ENCODE data around the gene GALR3. TPM values are rescaled to one million over a fixed set of nuclear protein-coding genes. Genes with fewer than 3 reads are reported as not detected.
"Not testable (repeated sequence)": the region's sequence is repeated elsewhere in the genome, so short reads cannot be mapped to it uniquely, and the experiment has no call there.

GALR3 gene
- not detected for total RNA-seq
- long read RNA-seq: 0 reads

- no peak for DNase-seq (ENCODE audit: low spot score)
- intact Hi-C loops (cut with DNase I): no loop called here
Measured at GRCh38 chr22:37823134-37823985, at the start of gene GALR3. TSS of gene GALR3 (plus strand) at chr22:37823382. CDS start at chr22:37823407, 25 bp downstream.

- DNase-seq (ENCODE audit: low spot score): no peak
- intact Hi-C loops (cut with DNase I): no loop called here
Measured at GRCh38 chr22:37774728-37775127, 48.5 kb upstream of the GALR3 start.

GRCh38 chr22:37775785-37776638 is 47.2 kb upstream of the GALR3 start:
- DNase-seq (ENCODE audit: low spot score): no peak
- intact Hi-C loops (cut with DNase I): no loop called here

- intact Hi-C loops (cut with DNase I): no loop called here
- no peak for DNase-seq (ENCODE audit: low spot score)
Measured at GRCh38 chr22:37776639-37777005, 46.6 kb upstream of the GALR3 start.

GRCh38 chr22:37777122-37777687 is 46.0 kb upstream of the GALR3 start:
- intact Hi-C loops (cut with DNase I): no loop called here
- DNase-seq (ENCODE audit: low spot score): no peak

- no peak for DNase-seq (ENCODE audit: low spot score)
- intact Hi-C loops (cut with DNase I): no loop called here
Measured at GRCh38 chr22:37778370-37779009, 44.7 kb upstream of the GALR3 start.

GRCh38 chr22:37781434-37782059 is 41.6 kb upstream of the GALR3 start:
- intact Hi-C loops (cut with DNase I): no loop called here
- DNase-seq (ENCODE audit: low spot score): no peak

GRCh38 chr22:37782340-37783168 is 40.6 kb upstream of the GALR3 start:
- DNase-seq (ENCODE audit: low spot score): no peak
- intact Hi-C loops (cut with DNase I): no loop called here

- no peak for DNase-seq (ENCODE audit: low spot score)
- intact Hi-C loops (cut with DNase I): no loop called here
Measured at GRCh38 chr22:37784829-37785495, 38.2 kb upstream of the GALR3 start.

- intact Hi-C loops (cut with DNase I): loop anchor here (5.0 kb wide), 1 partner anchor 143 kb away; no protein-coding TSS in a partner anchor
- DNase-seq (ENCODE audit: low spot score): no peak
Measured at GRCh38 chr22:37790234-37790633, 32.9 kb upstream of the GALR3 start.

- no peak for DNase-seq (ENCODE audit: low spot score)
- intact Hi-C loops (cut with DNase I): loop anchor here (5.0 kb wide), 1 partner anchor 145 kb away; no protein-coding TSS in a partner anchor
Measured at GRCh38 chr22:37792494-37792893, 30.7 kb upstream of the GALR3 start.

GRCh38 chr22:37794376-37794775 is 28.8 kb upstream of the GALR3 start:
- intact Hi-C loops (cut with DNase I): loop anchor here (5.0 kb wide), 1 partner anchor 147 kb away; no protein-coding TSS in a partner anchor
- DNase-seq (ENCODE audit: low spot score): no peak

- intact Hi-C loops (cut with DNase I): loop anchor here (5.0 kb wide), 1 partner anchor 94 kb away; no protein-coding TSS in a partner anchor
Measured at GRCh38 chr22:37796079-37796478, 27.1 kb upstream of the GALR3 start.

GRCh38 chr22:37797259-37797658 is 25.9 kb upstream of the GALR3 start:
- intact Hi-C loops (cut with DNase I): loop anchor here (5.0 kb wide), 1 partner anchor 95 kb away; no protein-coding TSS in a partner anchor
- DNase-seq (ENCODE audit: low spot score): not testable (repeated sequence)

More at GRCh38 chr22:37796079-37796478, 27.1 kb upstream of the GALR3 start:
- DNase-seq (ENCODE audit: low spot score): no peak

- DNase-seq (ENCODE audit: low spot score): no peak
- intact Hi-C loops (cut with DNase I): loop anchor here (5.0 kb wide), 1 partner anchor 96 kb away; no protein-coding TSS in a partner anchor
Measured at GRCh38 chr22:37797874-37798500, 25.2 kb upstream of the GALR3 start.

GRCh38 chr22:37799979-37800378 is 23.2 kb upstream of the GALR3 start:
- intact Hi-C loops (cut with DNase I): loop anchor here (5.0 kb wide), 1 partner anchor 98 kb away; no protein-coding TSS in a partner anchor

GRCh38 chr22:37801946-37802309 is 21.3 kb upstream of the GALR3 start:
- intact Hi-C loops (cut with DNase I): no loop called here
- no peak for DNase-seq (ENCODE audit: low spot score)

More at GRCh38 chr22:37799979-37800378, 23.2 kb upstream of the GALR3 start:
- not testable (repeated sequence) for DNase-seq (ENCODE audit: low spot score)
